Smooth muscle cell (in vitro differentiated cells): ENCODE results near the gene CDK6. TPM values are rescaled to one million over a fixed set of nuclear protein-coding genes. Genes with fewer than 3 reads are reported as not detected.

Source experiments
- DNase-seq: peaks from one replicate; lab custom pipeline; 2025; ENCODE audit not compliant: unreplicated experiment; lab: John Stamatoyannopoulos, UW
- H2AFZ ChIP-seq: fragments of 200-600 bp; sonication (generic); 2 replicates; pipeline ENCODE4 v1.6.0; 2016; ENCODE audit warnings: antibody characterized with exemption, low read depth, mild to moderate bottlenecking
- H3F3A ChIP-seq: fragments of 200-600 bp; sonication (generic); 2 replicates; pipeline ENCODE4 v1.6.0; 2017; ENCODE audit warnings: antibody characterized with exemption, low read depth
- H3K27ac ChIP-seq: fragments of 200-600 bp; sonication (generic); 2 replicates; pipeline ENCODE4 v1.5.1; 2016; ENCODE audit warnings: low read depth, mild to moderate bottlenecking
- H3K27me3 ChIP-seq: fragments of 200-600 bp; sonication (generic); 2 replicates; pipeline ENCODE4 v1.6.1; 2016; ENCODE audit warnings: low read depth, mild to moderate bottlenecking
- H3K36me3 ChIP-seq: fragments of 200-600 bp; sonication (generic); 2 replicates; pipeline ENCODE4 v1.5.1; 2016; ENCODE audit warnings: low read depth
- H3K4me1 ChIP-seq: fragments of 200-600 bp; sonication (generic); 2 replicates; pipeline ENCODE4 v1.5.1; 2016; ENCODE audit warnings: low read depth
- H3K4me2 ChIP-seq: fragments of 200-600 bp; sonication (generic); 2 replicates; pipeline ENCODE4 v1.6.0; 2016; ENCODE audit warnings: mild to moderate bottlenecking
- H3K4me3 ChIP-seq: fragments of 200-600 bp; sonication (generic); 2 replicates; pipeline ENCODE4 v1.5.1; 2016; ENCODE audit warnings: mild to moderate bottlenecking
- H3K79me2 ChIP-seq: fragments of 200-600 bp; sonication (generic); 2 replicates; pipeline ENCODE4 v1.6.0; 2016; ENCODE audit warnings: low read depth, mild to moderate bottlenecking
- H3K9ac ChIP-seq: fragments of 200-600 bp; sonication (generic); 2 replicates; pipeline ENCODE4 v1.6.0; 2016; ENCODE audit warnings: low read depth
- H3K9me3 ChIP-seq: fragments of 200-600 bp; sonication (generic); replicated peaks from 2 replicates; pipeline ENCODE4 v1.5.1; 2016; ENCODE audit warnings: low read depth
- H4K20me1 ChIP-seq: fragments of 200-600 bp; sonication (generic); 2 replicates; pipeline ENCODE4 v1.6.0; 2016; ENCODE audit warnings: low read depth
- WGBS: methylation state at CpG from one replicate; pipeline ENCODE4 v1.1.7; 2016; ENCODE audit warnings: low lambda C conversion rate; 5-methylcytosine and 5-hydroxymethylcytosine counted together
- polyA plus RNA-seq: library from polyadenylated mRNA; unstranded; fragments of >200 nt; fragmentation: Nextera tagmentation; extraction: Ambion mirVana; gene quantifications from 2 replicates; pipeline ENCODE4 v1.2.1, GENCODE V29; 2016
- total RNA-seq: library from RNA; depleted of rRNA; stranded (reverse); fragments of >200 nt; gene quantifications from 2 replicates; pipeline ENCODE4 v1.2.3, GENCODE V29; 2014
- TF ChIP-seq, protein P1 (sequence below): fragments of 200-600 bp; sonication (generic); IDR thresholded peaks from 2 replicates; pipeline ENCODE4 v1.5.1; 2017; ENCODE audit warnings: borderline replicate concordance, mild to moderate bottlenecking, antibody characterized with exemption; ENCODE audit not compliant: insufficient read depth, poor library complexity, severe bottlenecking

The CDK6 gene
- total and polyA plus RNA-seq, 2 experiments from 2014 or later = 34.2 to 99.2 TPM

DNA sequence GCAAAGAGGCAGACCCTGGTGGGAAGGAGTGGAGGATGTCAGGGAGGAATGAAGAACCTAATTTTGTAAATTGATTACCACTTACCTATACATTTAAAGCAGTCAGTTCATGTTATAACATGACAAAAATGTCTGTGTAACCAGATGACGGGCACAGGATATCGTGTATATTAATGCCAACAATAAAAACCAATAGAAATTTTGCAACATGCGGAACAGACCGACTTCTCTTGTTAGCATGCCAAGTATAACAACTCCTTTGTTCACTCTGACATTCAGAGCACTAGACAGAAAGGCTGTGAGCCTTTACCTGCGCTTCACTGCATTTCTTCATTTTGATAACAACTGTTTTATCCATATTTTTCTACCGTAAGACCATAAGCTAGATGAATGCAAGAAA is 29.9 kb downstream of the CDK6 start:
- no peaks in the 10 kb centered on the region for H3K9me3 ChIP-seq
- H3K27ac ChIP-seq = no peak overlapping the region
- 96% methylated on average over 6 of the region's 6 CpGs for WGBS
- no peak overlapping the region for H3K9ac ChIP-seq
- H3K4me1 ChIP-seq = peaks cover 7% of the 10 kb centered on the region
- no peak overlapping the region for H3K4me2 ChIP-seq
- no peaks in the 10 kb centered on the region for H3K27me3 ChIP-seq
- no peak for DNase-seq
- no peak overlapping the region for H2AFZ ChIP-seq
- H3K4me3 ChIP-seq = no peak overlapping the region
- H3K36me3 ChIP-seq = no peaks in the 10 kb centered on the region
- H4K20me1 ChIP-seq = peaks cover 86% of the 10 kb centered on the region
- H3F3A ChIP-seq = peaks cover 4% of the 10 kb centered on the region
- TF ChIP-seq, protein P1, sequence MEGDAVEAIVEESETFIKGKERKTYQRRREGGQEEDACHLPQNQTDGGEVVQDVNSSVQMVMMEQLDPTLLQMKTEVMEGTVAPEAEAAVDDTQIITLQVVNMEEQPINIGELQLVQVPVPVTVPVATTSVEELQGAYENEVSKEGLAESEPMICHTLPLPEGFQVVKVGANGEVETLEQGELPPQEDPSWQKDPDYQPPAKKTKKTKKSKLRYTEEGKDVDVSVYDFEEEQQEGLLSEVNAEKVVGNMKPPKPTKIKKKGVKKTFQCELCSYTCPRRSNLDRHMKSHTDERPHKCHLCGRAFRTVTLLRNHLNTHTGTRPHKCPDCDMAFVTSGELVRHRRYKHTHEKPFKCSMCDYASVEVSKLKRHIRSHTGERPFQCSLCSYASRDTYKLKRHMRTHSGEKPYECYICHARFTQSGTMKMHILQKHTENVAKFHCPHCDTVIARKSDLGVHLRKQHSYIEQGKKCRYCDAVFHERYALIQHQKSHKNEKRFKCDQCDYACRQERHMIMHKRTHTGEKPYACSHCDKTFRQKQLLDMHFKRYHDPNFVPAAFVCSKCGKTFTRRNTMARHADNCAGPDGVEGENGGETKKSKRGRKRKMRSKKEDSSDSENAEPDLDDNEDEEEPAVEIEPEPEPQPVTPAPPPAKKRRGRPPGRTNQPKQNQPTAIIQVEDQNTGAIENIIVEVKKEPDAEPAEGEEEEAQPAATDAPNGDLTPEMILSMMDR = no peak
- H3K79me2 ChIP-seq = peaks cover 100% of the 10 kb centered on the region

DNA sequence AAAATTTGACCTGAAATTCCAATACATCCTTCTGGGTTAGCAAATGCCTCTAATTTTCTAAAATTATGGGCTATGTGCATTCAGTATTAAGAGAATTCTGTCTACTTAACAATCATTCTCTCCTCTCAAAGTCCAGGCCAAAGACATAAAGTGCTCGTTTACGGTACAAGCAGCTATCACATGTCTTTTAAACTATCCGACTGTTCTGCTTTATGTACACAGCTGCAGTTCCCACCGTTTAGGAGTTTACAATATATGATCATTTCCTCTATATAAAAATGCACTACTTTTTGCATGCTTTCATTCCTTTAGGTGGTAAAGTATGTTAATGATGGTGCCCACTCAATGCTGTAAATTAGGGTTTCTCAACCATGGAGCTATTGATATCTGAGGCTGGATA is 34.0 kb downstream of the CDK6 start:
- H3K9ac ChIP-seq = no peak overlapping the region
- no peak overlapping the region for H3K27ac ChIP-seq
- WGBS = 63% methylated on average over 4 of the region's 4 CpGs
- peaks cover 3% of the 10 kb centered on the region for H3K4me1 ChIP-seq
- H3K9me3 ChIP-seq = no peaks in the 10 kb centered on the region
- H3K27me3 ChIP-seq = no peaks in the 10 kb centered on the region
- H3K4me3 ChIP-seq = no peak overlapping the region
- H3F3A ChIP-seq = no peaks in the 10 kb centered on the region
- TF ChIP-seq, protein P1 = no peak
- H4K20me1 ChIP-seq = peaks cover 87% of the 10 kb centered on the region
- H3K79me2 ChIP-seq = peaks cover 99% of the 10 kb centered on the region
- no peaks in the 10 kb centered on the region for H3K36me3 ChIP-seq
- no peak overlapping the region for H2AFZ ChIP-seq
- no peak overlapping the region for H3K4me2 ChIP-seq
- no peak for DNase-seq

DNA sequence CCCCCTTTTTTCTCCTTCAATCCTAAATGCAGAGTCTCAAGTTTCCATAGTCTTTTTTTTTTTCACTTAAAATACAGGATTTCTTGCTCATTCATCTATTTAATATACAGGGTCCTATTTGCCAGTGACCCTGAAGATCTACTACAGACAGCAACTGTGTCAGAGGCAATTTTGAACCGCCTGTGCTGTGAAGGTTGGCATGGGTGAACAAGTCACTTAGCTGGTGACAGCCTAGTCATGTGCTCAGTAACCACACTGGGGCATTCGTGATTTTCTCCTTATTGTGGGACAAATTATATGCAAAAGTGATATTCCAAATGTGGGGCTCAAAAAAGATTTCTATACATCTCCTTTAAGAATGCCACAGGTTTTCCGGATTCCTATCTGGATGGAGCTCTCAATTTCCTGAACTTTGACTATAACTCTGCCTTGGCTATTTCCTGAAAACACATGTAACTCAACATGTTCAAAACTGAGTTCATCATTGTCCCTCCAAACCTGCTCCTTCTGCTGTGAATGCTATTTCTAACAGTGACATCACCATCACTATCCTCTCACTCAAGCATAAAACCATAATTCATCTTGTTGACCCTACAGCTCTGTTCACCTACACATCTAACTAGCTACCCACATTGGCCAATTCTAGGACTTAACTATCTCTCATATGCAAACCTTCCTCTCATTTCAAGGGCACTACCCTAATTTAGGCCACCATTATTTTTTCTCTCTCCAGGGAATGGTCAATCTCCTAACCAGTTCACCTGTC is 36.7 kb downstream of the CDK6 start:
- Histone ChIP-seq H3K4me1 (peaks cover 15% of the 10 kb centered on the region), H3K27ac (no peak overlapping the region), H2AFZ (no peak overlapping the region), H3K4me3 (no peak overlapping the region), H3F3A (peaks cover 4% of the 10 kb centered on the region), H3K9ac (no peak overlapping the region), H3K79me2 (peaks cover 99% of the 10 kb centered on the region), H3K27me3 (no peaks in the 10 kb centered on the region), H3K36me3 (no peaks in the 10 kb centered on the region), H3K9me3 (no peaks in the 10 kb centered on the region), H3K4me2 (no peak overlapping the region), H4K20me1 (peaks cover 89% of the 10 kb centered on the region)
- TF ChIP-seq, protein P1 = no peak
- 93% methylated on average over 3 of the region's 3 CpGs for WGBS
- no peak for DNase-seq
